Measurements from ENCODE around the gene KIAA0040.
A peak's percentile ranks its signal among the peaks of the same experiment; 100 is the strongest.
"Not testable (repeated sequence)": the region's sequence is repeated elsewhere in the genome, so short reads cannot be mapped to it uniquely, and the experiment has no call there.

Gene KIAA0040

DNA sequence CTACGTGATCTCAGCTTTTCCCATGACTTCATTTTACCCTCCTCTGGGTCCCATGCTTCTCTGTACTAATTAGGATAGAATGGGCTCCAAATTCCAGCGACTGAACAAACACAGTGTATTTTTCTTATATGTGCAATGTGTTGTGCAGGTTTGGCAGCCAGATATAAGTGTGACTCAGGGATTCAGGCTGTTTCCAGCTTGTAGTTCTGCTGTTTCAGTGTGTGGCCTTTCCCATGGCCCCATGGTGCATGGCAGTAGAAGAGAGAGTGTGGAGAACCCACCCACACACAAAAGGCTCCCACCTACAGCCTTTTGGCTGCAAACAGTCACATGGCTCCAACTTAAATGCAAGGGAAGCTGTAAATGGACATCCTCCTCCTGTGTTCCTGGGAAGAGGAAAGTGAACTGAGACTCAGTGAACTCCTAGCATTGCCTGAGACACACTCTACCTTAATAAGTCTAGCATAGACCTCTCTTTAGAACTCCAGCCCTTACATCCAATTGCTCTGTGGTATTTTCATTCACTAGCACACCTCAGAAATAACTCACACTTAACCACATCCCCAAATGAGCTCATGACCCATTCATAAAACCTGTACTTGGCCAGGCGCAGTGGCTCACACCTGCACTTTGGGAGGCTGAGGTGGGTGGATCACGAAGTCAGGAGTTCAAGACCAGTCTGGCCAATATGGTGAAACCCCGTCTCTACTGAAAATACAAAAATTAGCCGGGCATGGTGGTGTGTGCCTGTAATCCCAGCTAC is 58.7 kb downstream of the KIAA0040 start:
- peak; percentile 54 for DNase-seq

GRCh38 chr1:175132436-175132835 is 60.1 kb downstream of the KIAA0040 start:
- DNase-seq = peak; percentile 86

DNA sequence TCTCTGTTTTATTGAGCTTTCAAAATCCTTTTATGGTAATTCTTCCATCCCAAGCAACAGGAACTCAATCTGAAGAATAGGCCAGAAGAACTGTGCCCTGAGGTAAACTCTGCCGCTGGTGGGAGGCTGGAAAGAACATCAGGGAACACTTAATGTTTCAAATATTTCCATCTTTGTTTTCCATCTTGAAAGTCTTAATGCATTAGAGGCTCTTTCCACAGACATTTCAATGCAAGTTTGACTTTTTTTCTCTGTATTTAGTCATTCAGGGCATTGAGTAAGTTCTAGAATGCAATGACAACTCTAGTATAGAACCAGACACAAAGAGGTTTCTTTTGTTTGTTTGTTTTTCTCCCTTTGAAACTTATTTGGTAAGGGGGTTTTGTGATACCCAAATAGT is 61.5 kb downstream of the KIAA0040 start:
- DNase-seq = peak; percentile 12

- DNase-seq = no peak
These were observed 61.9 kb downstream of the KIAA0040 start for GRCh38 chr1:175130649-175131045.

DNA sequence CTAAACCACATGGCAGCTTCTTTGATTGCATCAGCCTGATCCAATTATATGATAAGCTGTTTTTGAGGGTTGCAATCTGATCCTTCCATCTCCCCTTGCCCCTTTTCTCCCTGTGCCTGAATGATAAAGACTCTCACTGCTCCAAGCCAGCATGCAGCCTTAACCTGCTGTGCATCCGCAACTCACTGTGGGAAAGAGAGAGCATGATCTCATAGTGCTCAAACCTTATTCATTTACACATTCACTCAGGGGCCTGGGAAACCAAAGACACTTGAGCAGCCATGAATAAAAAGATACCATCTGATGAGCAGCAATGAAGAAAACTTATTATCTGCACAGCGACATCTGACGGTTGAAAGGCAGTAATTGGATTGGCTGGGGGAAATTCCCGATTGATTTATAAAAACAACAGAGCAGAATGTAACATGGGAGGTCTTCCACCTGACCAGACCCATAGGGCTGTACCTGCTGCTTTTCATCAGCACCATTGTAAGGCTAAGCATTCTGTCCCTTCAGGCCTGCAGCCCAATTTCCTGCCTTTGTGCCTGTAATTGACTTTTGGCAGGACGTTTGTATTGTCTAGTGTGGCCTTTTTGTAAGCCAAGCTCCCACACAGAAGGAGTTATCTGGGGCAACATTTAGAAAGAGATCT is 62.5 kb downstream of the KIAA0040 start:
- no peak for DNase-seq

DNA sequence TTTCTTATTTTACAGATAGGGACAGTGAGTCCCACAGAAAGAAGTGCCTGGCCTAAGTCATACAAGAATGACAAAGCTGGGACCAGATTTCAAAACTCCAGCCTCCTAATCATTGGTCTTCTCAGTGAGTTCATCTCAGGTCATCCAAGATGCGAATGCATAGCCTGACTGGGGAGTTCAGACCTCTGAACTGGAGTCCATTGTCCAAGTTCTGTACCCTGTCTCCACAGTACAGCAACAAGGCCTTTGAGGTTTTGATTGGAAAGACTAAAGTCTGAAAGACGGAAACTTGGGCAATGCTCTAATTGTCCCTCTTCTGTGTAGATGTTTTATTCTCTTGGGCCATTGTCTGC is 63.0 kb downstream of the KIAA0040 start:
- no peak for DNase-seq

DNA sequence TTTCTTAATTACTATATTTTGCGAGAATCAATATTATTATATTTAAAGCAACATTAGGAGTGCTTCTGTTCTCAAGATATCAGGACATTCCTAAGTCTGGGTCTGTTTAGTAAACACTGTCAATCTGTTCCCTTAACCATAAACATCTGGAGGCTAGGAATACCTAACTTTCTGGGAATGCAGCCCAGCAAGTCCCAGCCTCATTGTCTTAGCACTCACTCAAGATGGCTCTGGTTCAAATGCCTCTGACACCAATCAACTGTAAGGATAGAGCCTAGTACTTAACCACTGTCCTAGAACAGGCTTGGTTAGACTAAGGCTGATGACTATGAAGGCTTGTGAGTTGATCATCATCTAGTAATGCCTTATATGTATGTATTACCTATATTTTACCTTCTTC is 63.4 kb downstream of the KIAA0040 start:
- peak; percentile 82 for DNase-seq

- no peak for DNase-seq
These were observed 64.1 kb downstream of the KIAA0040 start for GRCh38 chr1:175128523-175128922.

- no peak for DNase-seq
These were observed 65.0 kb downstream of the KIAA0040 start for GRCh38 chr1:175127565-175127964.

DNA sequence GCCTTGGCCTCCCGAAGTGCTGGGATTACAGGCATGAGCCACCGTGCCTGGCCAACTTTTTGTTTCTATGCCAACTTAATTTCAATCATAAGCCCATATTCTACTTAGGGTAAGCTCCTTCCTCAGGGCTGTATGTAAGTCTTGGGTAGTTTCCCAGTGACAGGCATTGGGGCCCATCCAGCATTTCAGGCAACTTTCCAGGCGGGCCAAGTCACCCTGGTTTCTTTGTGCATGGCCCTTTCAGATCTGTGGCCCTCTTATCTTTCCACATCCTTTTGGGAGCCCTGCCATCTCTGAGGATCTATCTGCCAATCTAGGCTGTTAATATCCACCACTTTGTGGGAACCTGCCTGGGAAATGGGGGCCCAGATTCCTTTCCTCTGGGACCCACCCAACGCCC is 66.2 kb downstream of the KIAA0040 start:
- no peak for DNase-seq

- DNase-seq = no peak
These were observed 67.7 kb downstream of the KIAA0040 start for GRCh38 chr1:175124861-175125260.

- no peak for DNase-seq
These were observed 72.1 kb downstream of the KIAA0040 start for GRCh38 chr1:175120511-175120910.

DNA sequence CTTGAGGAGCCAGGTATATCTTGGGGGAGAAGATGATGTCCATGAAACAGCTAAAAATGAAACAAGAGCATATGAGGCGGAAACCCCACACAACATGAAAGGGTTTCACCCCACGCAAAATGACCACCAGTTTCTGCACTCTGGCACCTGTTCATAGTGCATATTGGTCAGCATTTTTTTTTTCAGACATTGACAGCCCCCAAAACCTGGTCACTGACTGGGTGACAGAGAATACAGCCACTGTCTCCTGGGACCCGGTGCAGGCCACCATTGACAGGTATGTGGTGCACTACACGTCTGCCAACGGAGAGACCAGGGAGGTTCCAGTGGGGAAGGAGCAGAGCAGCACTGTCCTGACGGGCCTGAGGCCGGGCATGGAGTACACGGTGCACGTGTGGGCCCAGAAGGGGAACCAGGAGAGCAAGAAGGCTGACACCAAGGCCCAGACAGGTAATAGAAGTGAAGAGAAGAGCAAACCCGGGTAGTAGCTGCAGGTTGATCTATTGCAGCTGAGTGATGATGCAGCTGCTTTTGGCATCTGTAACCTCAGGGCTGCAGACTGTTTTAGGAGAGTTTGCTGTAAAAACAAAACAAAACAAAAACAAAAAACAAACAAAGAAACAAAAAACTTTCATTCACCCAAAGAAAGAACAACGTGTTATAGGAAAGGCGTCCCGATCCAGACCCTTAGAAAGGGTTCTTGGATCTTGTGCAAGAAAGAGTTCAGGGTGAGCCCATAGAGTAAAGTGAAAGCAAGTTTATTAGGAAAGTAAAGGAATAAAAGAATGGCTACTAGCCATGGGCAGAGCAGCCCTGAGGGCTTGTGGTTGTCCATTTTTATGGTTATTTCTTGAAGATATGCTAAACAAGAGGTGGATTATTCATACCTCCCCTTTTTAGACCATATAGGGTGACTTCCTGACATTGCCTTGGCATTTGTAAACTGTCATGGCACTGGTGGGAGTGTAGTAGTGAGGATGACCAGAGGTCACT is 73.9 kb downstream of the KIAA0040 start:
- DNase-seq = no peak

GRCh38 chr1:175116903-175117302 is 75.7 kb downstream of the KIAA0040 start:
- DNase-seq = no peak

GRCh38 chr1:175116210-175116798 is 76.3 kb downstream of the KIAA0040 start:
- DNase-seq = no peak

GRCh38 chr1:175114996-175115395 is 77.6 kb downstream of the KIAA0040 start:
- DNase-seq = no peak

- not testable (repeated sequence) for DNase-seq
These were observed 84.2 kb downstream of the KIAA0040 start for GRCh38 chr1:175108331-175108820.

All from fibroblast of skin of right biceps (primary cell).